ENCODE measurements around the gene DUSP22.

Gene DUSP22

GRCh38 chr6:338815-339262 is 46.6 kb downstream of the DUSP22 start:
- no peak for TF ChIP-seq TSHZ2 (CRISPR knock-in tag; IDR thresholded peaks at IDR 0.05)
- TF ChIP-seq PATZ1 (CRISPR knock-in tag; IDR thresholded peaks at IDR 0.05; ENCODE audit: borderline replicate concordance): no peak
- no peak for TF ChIP-seq OSR1 (CRISPR knock-in tag; IDR thresholded peaks at IDR 0.05)
- TF ChIP-seq PPARA (CRISPR knock-in tag; IDR thresholded peaks at IDR 0.05; ENCODE audit: borderline replicate concordance): no peak
- no peak for TF ChIP-seq ARNTL (CRISPR knock-in tag; IDR thresholded peaks at IDR 0.05; ENCODE audit: borderline replicate concordance, low read depth)
- no peak for TF ChIP-seq RARB (CRISPR knock-in tag; IDR thresholded peaks at IDR 0.05)
- no peak for TF ChIP-seq SNAI2 (CRISPR knock-in tag; IDR thresholded peaks at IDR 0.05)
- no peak for TF ChIP-seq TCF4 (CRISPR knock-in tag; IDR thresholded peaks at IDR 0.05; ENCODE audit: borderline replicate concordance)
- no peak for TF ChIP-seq POU6F1 (CRISPR knock-in tag; IDR thresholded peaks at IDR 0.05; ENCODE audit: borderline replicate concordance, low read depth)
- no peak for TF ChIP-seq ZC3H10 (CRISPR knock-in tag; IDR thresholded peaks at IDR 0.05)
- no peak for TF ChIP-seq ZNF70 (CRISPR knock-in tag; IDR thresholded peaks at IDR 0.05)
- no peak for TF ChIP-seq ZNF565 (CRISPR knock-in tag; conservative IDR thresholded peaks at IDR 0.05; ENCODE audit: low read depth)
- TF ChIP-seq ISL1 (CRISPR knock-in tag; IDR thresholded peaks at IDR 0.05): no peak
- TF ChIP-seq CSDC2 (CRISPR knock-in tag; IDR thresholded peaks at IDR 0.05): no peak
- TF ChIP-seq ZFP3 (CRISPR knock-in tag; IDR thresholded peaks at IDR 0.05): no peak
- ATAC-seq: no peak

GRCh38 chr6:339480-339879 is 47.2 kb downstream of the DUSP22 start:
- ATAC-seq: no peak
- no peak for TF ChIP-seq ZNF70 (CRISPR knock-in tag; IDR thresholded peaks at IDR 0.05)
- no peak for TF ChIP-seq ZFP30 (CRISPR knock-in tag; IDR thresholded peaks at IDR 0.05)
- no peak for TF ChIP-seq BACH2 (CRISPR knock-in tag; IDR thresholded peaks at IDR 0.05; ENCODE audit: borderline replicate concordance)
- TF ChIP-seq POU6F1 (CRISPR knock-in tag; IDR thresholded peaks at IDR 0.05; ENCODE audit: borderline replicate concordance, low read depth): no peak
- TF ChIP-seq RARB (CRISPR knock-in tag; IDR thresholded peaks at IDR 0.05): no peak
- TF ChIP-seq TCF4 (CRISPR knock-in tag; IDR thresholded peaks at IDR 0.05; ENCODE audit: borderline replicate concordance): no peak
- TF ChIP-seq CSRNP3 (CRISPR knock-in tag; IDR thresholded peaks at IDR 0.05): no peak
- no peak for TF ChIP-seq ZNF565 (CRISPR knock-in tag; conservative IDR thresholded peaks at IDR 0.05; ENCODE audit: low read depth)

- no peak for TF ChIP-seq GLIS3 (CRISPR knock-in tag; IDR thresholded peaks at IDR 0.05)
- TF ChIP-seq ZNF70 (CRISPR knock-in tag; IDR thresholded peaks at IDR 0.05): no peak
- no peak for TF ChIP-seq SNAI2 (CRISPR knock-in tag; IDR thresholded peaks at IDR 0.05)
- no peak for TF ChIP-seq ZFP30 (CRISPR knock-in tag; IDR thresholded peaks at IDR 0.05)
- TF ChIP-seq ARNTL (CRISPR knock-in tag; IDR thresholded peaks at IDR 0.05; ENCODE audit: borderline replicate concordance, low read depth): no peak
- no peak for TF ChIP-seq CSDC2 (CRISPR knock-in tag; IDR thresholded peaks at IDR 0.05)
- TF ChIP-seq OSR1 (CRISPR knock-in tag; IDR thresholded peaks at IDR 0.05): no peak
- ATAC-seq: no peak
Observed at GRCh38 chr6:340186-340955, 48.1 kb downstream of the DUSP22 start.
